ENCODE data around the gene PRTG. TPM values are rescaled to one million over a fixed set of nuclear protein-coding genes. Genes with fewer than 3 reads are reported as not detected.

The PRTG gene
- total and polyA plus RNA-seq, 4 donors: 0.05 to 2.4 (median 0.25) TPM

- Histone ChIP-seq H3K27ac (ENCODE audit: low read depth in 1 of 2, low read length in 2 of 2) (no peak overlapping the region), H3K36me3 (ENCODE audit: control insufficient read depth in 4 of 4, insufficient read depth in 3 of 4, low read depth in 1 of 4, low read length in 3 of 4) (no peaks in the 10 kb centered on the region), H3K4me1 (ENCODE audit: control insufficient read depth in 4 of 4, insufficient read depth in 4 of 4, low read length in 3 of 4) (no peaks in the 10 kb centered on the region), H3K9ac (ENCODE audit: low read depth in 1 of 2, low read length in 2 of 2) (no peak overlapping the region), H3K9me3 (ENCODE audit: control insufficient read depth in 4 of 4, low read length in 3 of 4) (no peaks in the 10 kb centered on the region), H3K4me3 (ENCODE audit: low read depth in 1 of 3, low read length in 3 of 3) (no peak overlapping the region), H3K27me3 (ENCODE audit: control insufficient read depth in 4 of 4, insufficient read depth in 4 of 4, low read length in 3 of 4) (peaks cover 0 to 3% (median 0%) of the 10 kb centered on the region in 4 donors)
- TF ChIP-seq SP1 (IDR thresholded peaks at IDR 0.05) (no peak), FOXA1 (IDR thresholded peaks at IDR 0.05) (no peak), NR2F2 (IDR thresholded peaks at IDR 0.05) (no peak), TAF1 (conservative IDR thresholded peaks at IDR 0.05) (no peak), YY1 (IDR thresholded peaks at IDR 0.05) (no peak), FOXA2 (IDR thresholded peaks at IDR 0.05) (no peak), JUND (IDR thresholded peaks at IDR 0.05) (no peak), RAD21 (IDR thresholded peaks at IDR 0.05) (no peak), HNF4A (conservative IDR thresholded peaks at IDR 0.05) (no peak), GABPA (IDR thresholded peaks at IDR 0.05 in 1 of 2, conservative IDR thresholded peaks at IDR 0.05 in 1 of 2) (no peak), RXRA (IDR thresholded peaks at IDR 0.05) (no peak), ATF3 (IDR thresholded peaks at IDR 0.05) (no peak), EGR1 (IDR thresholded peaks at IDR 0.05; ENCODE audit: low read depth in 2 of 2) (no peak), HNF4G (IDR thresholded peaks at IDR 0.05) (no peak)
- TF ChIP-seq, protein P1, sequence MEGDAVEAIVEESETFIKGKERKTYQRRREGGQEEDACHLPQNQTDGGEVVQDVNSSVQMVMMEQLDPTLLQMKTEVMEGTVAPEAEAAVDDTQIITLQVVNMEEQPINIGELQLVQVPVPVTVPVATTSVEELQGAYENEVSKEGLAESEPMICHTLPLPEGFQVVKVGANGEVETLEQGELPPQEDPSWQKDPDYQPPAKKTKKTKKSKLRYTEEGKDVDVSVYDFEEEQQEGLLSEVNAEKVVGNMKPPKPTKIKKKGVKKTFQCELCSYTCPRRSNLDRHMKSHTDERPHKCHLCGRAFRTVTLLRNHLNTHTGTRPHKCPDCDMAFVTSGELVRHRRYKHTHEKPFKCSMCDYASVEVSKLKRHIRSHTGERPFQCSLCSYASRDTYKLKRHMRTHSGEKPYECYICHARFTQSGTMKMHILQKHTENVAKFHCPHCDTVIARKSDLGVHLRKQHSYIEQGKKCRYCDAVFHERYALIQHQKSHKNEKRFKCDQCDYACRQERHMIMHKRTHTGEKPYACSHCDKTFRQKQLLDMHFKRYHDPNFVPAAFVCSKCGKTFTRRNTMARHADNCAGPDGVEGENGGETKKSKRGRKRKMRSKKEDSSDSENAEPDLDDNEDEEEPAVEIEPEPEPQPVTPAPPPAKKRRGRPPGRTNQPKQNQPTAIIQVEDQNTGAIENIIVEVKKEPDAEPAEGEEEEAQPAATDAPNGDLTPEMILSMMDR (IDR thresholded peaks at IDR 0.05; ENCODE audit: low read depth, low read length, missing input control): no peak
- TF ChIP-seq, protein P2, sequence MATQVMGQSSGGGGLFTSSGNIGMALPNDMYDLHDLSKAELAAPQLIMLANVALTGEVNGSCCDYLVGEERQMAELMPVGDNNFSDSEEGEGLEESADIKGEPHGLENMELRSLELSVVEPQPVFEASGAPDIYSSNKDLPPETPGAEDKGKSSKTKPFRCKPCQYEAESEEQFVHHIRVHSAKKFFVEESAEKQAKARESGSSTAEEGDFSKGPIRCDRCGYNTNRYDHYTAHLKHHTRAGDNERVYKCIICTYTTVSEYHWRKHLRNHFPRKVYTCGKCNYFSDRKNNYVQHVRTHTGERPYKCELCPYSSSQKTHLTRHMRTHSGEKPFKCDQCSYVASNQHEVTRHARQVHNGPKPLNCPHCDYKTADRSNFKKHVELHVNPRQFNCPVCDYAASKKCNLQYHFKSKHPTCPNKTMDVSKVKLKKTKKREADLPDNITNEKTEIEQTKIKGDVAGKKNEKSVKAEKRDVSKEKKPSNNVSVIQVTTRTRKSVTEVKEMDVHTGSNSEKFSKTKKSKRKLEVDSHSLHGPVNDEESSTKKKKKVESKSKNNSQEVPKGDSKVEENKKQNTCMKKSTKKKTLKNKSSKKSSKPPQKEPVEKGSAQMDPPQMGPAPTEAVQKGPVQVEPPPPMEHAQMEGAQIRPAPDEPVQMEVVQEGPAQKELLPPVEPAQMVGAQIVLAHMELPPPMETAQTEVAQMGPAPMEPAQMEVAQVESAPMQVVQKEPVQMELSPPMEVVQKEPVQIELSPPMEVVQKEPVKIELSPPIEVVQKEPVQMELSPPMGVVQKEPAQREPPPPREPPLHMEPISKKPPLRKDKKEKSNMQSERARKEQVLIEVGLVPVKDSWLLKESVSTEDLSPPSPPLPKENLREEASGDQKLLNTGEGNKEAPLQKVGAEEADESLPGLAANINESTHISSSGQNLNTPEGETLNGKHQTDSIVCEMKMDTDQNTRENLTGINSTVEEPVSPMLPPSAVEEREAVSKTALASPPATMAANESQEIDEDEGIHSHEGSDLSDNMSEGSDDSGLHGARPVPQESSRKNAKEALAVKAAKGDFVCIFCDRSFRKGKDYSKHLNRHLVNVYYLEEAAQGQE (IDR thresholded peaks at IDR 0.05): no peak
- TF ChIP-seq, protein P3, sequence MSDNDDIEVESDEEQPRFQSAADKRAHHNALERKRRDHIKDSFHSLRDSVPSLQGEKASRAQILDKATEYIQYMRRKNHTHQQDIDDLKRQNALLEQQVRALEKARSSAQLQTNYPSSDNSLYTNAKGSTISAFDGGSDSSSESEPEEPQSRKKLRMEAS (IDR thresholded peaks at IDR 0.05): no peak
- TF ChIP-seq, protein P4, sequence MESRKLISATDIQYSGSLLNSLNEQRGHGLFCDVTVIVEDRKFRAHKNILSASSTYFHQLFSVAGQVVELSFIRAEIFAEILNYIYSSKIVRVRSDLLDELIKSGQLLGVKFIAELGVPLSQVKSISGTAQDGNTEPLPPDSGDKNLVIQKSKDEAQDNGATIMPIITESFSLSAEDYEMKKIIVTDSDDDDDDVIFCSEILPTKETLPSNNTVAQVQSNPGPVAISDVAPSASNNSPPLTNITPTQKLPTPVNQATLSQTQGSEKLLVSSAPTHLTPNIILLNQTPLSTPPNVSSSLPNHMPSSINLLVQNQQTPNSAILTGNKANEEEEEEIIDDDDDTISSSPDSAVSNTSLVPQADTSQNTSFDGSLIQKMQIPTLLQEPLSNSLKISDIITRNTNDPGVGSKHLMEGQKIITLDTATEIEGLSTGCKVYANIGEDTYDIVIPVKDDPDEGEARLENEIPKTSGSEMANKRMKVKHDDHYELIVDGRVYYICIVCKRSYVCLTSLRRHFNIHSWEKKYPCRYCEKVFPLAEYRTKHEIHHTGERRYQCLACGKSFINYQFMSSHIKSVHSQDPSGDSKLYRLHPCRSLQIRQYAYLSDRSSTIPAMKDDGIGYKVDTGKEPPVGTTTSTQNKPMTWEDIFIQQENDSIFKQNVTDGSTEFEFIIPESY (IDR thresholded peaks at IDR 0.05): no peak
- 89% methylated on average over 4 of the region's 4 CpGs for WGBS
- DNase-seq (ENCODE audit: low spot score): no peak
These were observed 77.2 kb downstream of the PRTG start for GRCh38 chr15:55665605-55666227.
